ENCODE results near the gene MEP1B.
"Not testable (repeated sequence)": the region's sequence is repeated elsewhere in the genome, so short reads cannot be mapped to it uniquely, and the experiment has no call there.

MEP1B gene

GRCh38 chr18:32189790-32190189 is at the start of gene MEP1B:
Gene MEP1B, plus strand, starts transcription at chr18:32190039. Its CDS starts 32 bp downstream, at chr18:32190071.
- DNase-seq = no peak

GRCh38 chr18:32148185-32148870 is 41.5 kb upstream of the MEP1B start:
- DNase-seq = no peak

- no peak for DNase-seq
These were observed 37.0 kb upstream of the MEP1B start for GRCh38 chr18:32152705-32153448.

- no peak for DNase-seq
These were observed 33.0 kb upstream of the MEP1B start for GRCh38 chr18:32156855-32157254.

- no peak for DNase-seq
These were observed 32.3 kb upstream of the MEP1B start for GRCh38 chr18:32157580-32157979.

GRCh38 chr18:32158108-32158624 is 31.7 kb upstream of the MEP1B start:
- DNase-seq = peak; percentile 10 to 78

- DNase-seq = not testable (repeated sequence)
These were observed 31.2 kb upstream of the MEP1B start for GRCh38 chr18:32158631-32159030.

- no peak for DNase-seq
These were observed 29.3 kb upstream of the MEP1B start for GRCh38 chr18:32160547-32160946.

- DNase-seq = no peak
These were observed 21.7 kb upstream of the MEP1B start for GRCh38 chr18:32167980-32168730.

GRCh38 chr18:32173654-32174053 is 16.2 kb upstream of the MEP1B start:
- no peak for DNase-seq

- no peak for DNase-seq
These were observed 15.1 kb upstream of the MEP1B start for GRCh38 chr18:32174719-32175118.

GRCh38 chr18:32175265-32175664 is 14.6 kb upstream of the MEP1B start:
- no peak for DNase-seq

GRCh38 chr18:32176745-32177144 is 13.1 kb upstream of the MEP1B start:
- not testable (repeated sequence) for DNase-seq

GRCh38 chr18:32177530-32177929 is 12.3 kb upstream of the MEP1B start:
- no peak for DNase-seq

GRCh38 chr18:32183503-32183902 is 6.3 kb upstream of the MEP1B start:
- DNase-seq = no peak

GRCh38 chr18:32190209-32190608 is 370 bp downstream of the MEP1B start:
- DNase-seq = no peak

GRCh38 chr18:32195881-32196815 is 6.3 kb downstream of the MEP1B start:
- no peak for DNase-seq

GRCh38 chr18:32200766-32201165 is 10.9 kb downstream of the MEP1B start:
- DNase-seq = no peak

- no peak for DNase-seq
These were observed 12.3 kb downstream of the MEP1B start for GRCh38 chr18:32201948-32202672.

- no peak for DNase-seq
These were observed 18.2 kb downstream of the MEP1B start for GRCh38 chr18:32208023-32208422.

GRCh38 chr18:32208577-32208976 is 18.7 kb downstream of the MEP1B start:
- no peak for DNase-seq
